ENCODE data around the gene NUTM2E. TPM values are rescaled to one million over a fixed set of nuclear protein-coding genes. Genes with fewer than 3 reads are reported as not detected.
"Not testable (repeated sequence)": the region's sequence is repeated elsewhere in the genome, so short reads cannot be mapped to it uniquely, and the experiment has no call there.

Gene NUTM2E
- total and polyA plus RNA-seq, 2 of the 13 experiments (the other 11 are each of a cell fraction or from before 2014, with no cell fraction given) = 0.07 TPM; not detected in 1

DNA sequence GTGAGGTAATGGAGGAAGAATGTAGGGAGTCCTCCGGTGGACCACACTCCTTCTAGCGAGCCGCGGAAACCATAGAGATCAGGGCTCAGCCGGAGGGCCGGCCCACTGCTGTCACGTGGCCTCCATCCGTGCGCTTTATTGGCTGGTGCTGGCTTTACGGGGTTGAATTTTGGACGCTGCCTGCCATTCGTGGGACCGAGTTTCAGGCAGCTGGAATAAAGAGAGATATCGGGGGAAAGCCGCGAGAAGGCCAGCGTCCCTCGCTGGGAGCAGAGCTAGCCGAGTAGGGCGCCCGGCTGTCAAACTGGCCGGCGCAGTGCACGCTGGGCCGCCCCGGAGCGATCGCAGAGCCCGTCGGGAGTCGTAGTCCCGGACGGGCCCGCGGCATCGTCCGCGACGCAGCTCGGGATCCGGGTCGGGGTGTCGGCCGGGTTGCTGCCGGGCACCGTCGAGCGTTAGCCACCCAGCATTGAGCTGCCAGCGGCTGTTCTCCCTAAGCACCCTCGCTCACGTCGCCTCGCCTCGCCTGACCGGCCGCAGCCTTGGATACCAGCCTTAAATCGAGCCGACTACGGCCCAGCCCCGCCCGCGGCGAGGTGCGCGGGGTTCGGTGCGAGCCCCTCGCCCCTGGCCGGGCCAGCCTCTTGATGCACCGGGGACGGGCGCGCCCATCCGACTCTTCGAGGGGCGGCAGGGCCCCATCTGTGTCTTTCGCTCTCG lies at the start of gene NUTM2E (continued):
- TF ChIP-seq, protein P1, sequence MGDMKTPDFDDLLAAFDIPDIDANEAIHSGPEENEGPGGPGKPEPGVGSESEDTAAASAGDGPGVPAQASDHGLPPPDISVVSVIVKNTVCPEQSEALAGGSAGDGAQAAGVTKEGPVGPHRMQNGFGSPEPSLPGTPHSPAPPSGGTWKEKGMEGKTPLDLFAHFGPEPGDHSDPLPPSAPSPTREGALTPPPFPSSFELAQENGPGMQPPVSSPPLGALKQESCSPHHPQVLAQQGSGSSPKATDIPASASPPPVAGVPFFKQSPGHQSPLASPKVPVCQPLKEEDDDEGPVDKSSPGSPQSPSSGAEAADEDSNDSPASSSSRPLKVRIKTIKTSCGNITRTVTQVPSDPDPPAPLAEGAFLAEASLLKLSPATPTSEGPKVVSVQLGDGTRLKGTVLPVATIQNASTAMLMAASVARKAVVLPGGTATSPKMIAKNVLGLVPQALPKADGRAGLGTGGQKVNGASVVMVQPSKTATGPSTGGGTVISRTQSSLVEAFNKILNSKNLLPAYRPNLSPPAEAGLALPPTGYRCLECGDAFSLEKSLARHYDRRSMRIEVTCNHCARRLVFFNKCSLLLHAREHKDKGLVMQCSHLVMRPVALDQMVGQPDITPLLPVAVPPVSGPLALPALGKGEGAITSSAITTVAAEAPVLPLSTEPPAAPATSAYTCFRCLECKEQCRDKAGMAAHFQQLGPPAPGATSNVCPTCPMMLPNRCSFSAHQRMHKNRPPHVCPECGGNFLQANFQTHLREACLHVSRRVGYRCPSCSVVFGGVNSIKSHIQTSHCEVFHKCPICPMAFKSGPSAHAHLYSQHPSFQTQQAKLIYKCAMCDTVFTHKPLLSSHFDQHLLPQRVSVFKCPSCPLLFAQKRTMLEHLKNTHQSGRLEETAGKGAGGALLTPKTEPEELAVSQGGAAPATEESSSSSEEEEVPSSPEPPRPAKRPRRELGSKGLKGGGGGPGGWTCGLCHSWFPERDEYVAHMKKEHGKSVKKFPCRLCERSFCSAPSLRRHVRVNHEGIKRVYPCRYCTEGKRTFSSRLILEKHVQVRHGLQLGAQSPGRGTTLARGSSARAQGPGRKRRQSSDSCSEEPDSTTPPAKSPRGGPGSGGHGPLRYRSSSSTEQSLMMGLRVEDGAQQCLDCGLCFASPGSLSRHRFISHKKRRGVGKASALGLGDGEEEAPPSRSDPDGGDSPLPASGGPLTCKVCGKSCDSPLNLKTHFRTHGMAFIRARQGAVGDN (CRISPR knock-in tag; IDR thresholded peaks at IDR 0.05) = peak; percentile 48
- TF ChIP-seq NFYB (CRISPR knock-in tag; IDR thresholded peaks at IDR 0.05) = peak; percentile 64
- TF ChIP-seq ZFX (CRISPR knock-in tag; IDR thresholded peaks at IDR 0.05; ENCODE audit: low read depth) = peak; percentile 51; the same call in 1 of the 2 replicates
- TF ChIP-seq SAP130 (CRISPR knock-in tag; IDR thresholded peaks at IDR 0.05; ENCODE audit: low read depth) = peak; percentile 44
- TF ChIP-seq CHD2 (IDR thresholded peaks at IDR 0.05; ENCODE audit: low read depth, low read length) = peak; percentile 60
- TF ChIP-seq SUZ12 (IDR thresholded peaks at IDR 0.05; ENCODE audit: low read depth, low read length) = peak; percentile 38; the same call in 1 of the 2 replicates
- TF ChIP-seq, protein P2, sequence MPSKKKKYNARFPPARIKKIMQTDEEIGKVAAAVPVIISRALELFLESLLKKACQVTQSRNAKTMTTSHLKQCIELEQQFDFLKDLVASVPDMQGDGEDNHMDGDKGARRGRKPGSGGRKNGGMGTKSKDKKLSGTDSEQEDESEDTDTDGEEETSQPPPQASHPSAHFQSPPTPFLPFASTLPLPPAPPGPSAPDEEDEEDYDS (CRISPR knock-in tag; IDR thresholded peaks at IDR 0.05) = peak; percentile 58; the same call in 1 of the 2 replicates
- TF ChIP-seq, protein P3, sequence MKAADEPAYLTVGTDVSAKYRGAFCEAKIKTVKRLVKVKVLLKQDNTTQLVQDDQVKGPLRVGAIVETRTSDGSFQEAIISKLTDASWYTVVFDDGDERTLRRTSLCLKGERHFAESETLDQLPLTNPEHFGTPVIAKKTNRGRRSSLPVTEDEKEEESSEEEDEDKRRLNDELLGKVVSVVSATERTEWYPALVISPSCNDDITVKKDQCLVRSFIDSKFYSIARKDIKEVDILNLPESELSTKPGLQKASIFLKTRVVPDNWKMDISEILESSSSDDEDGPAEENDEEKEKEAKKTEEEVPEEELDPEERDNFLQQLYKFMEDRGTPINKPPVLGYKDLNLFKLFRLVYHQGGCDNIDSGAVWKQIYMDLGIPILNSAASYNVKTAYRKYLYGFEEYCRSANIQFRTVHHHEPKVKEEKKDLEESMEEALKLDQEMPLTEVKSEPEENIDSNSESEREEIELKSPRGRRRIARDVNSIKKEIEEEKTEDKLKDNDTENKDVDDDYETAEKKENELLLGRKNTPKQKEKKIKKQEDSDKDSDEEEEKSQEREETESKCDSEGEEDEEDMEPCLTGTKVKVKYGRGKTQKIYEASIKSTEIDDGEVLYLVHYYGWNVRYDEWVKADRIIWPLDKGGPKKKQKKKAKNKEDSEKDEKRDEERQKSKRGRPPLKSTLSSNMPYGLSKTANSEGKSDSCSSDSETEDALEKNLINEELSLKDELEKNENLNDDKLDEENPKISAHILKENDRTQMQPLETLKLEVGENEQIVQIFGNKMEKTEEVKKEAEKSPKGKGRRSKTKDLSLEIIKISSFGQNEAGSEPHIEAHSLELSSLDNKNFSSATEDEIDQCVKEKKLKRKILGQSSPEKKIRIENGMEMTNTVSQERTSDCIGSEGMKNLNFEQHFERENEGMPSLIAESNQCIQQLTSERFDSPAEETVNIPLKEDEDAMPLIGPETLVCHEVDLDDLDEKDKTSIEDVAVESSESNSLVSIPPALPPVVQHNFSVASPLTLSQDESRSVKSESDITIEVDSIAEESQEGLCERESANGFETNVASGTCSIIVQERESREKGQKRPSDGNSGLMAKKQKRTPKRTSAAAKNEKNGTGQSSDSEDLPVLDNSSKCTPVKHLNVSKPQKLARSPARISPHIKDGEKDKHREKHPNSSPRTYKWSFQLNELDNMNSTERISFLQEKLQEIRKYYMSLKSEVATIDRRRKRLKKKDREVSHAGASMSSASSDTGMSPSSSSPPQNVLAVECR (CRISPR knock-in tag; IDR thresholded peaks at IDR 0.05; ENCODE audit: borderline replicate concordance) = peak; percentile 32; the same call in 1 of the 2 replicates

DNA sequence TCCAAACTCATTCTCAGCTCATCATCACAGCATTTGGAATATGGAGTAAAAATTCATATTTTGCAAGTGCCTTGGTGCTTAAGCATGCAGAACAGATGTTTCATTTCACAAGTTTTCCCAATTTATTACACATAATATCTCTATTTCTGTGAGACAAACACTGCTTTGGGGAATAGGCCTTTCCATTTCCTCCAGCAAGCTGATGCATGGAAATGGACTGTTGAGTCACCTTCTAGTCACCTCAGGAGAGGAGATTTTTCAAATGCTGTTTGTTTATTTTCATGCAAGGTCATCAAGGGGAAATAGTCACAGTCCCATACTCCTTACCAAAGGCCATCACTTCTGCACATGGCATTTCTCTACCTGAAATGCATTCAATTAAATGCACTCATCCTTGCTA lies 48.5 kb upstream of the NUTM2E start:
- DNase-seq (ENCODE audit: low spot score); H4K20me1 ChIP-seq (ENCODE audit: insufficient read depth, low read length); H3K9ac ChIP-seq (ENCODE audit: insufficient read depth, low read depth, low read length); in situ Hi-C loops (cut with HindIII; ENCODE audit: extremely low pct_ligation_motif_present, low pct_unique_long_range_greater_than_20kb); CTCF ChIA-PET (ENCODE audit: low intra/inter-chr PET ratio, low total read pairs); H3K4me2 ChIP-seq (ENCODE audit: low read depth, low read length); H3K4me3 ChIP-seq (replicated peaks in 1 of 3; ENCODE audit: insufficient read depth in 1 of 3, low read depth in 2 of 3, low read length in 3 of 3); H3K4me1 ChIP-seq (ENCODE audit: insufficient read depth, low read length); ATAC-seq; H3K27ac ChIP-seq (ENCODE audit: extremely low read length, insufficient read depth, low read length); H3K27me3 ChIP-seq (ENCODE audit: control insufficient read depth in 1 of 2, insufficient read depth in 2 of 2, low read length in 2 of 2); intact Hi-C loops (cut with micrococcal nuclease; ENCODE audit: unreplicated experiment); H3K9me3 ChIP-seq (ENCODE audit: low read length); POLR2A ChIA-PET; H3K79me2 ChIP-seq (ENCODE audit: insufficient read depth, low read length); H3K36me3 ChIP-seq (replicated peaks in 1 of 2; ENCODE audit: control insufficient read depth in 1 of 2, insufficient read depth in 2 of 2, low read length in 2 of 2); BruUV-seq (replicated peaks); H2AFZ ChIP-seq (ENCODE audit: low read length); FAIRE-seq: not testable (repeated sequence)

Measured in HepG2 (cell line).